ENCODE results near the gene REM2. TPM values are rescaled to one million over a fixed set of nuclear protein-coding genes. Genes with fewer than 3 reads are reported as not detected.

REM2 gene
- total RNA-seq, 1 donor from 2014 or later: not detected

- DNase-seq (no peak), ATAC-seq (ENCODE audit: poor library complexity) (no peak)
- intact Hi-C loops (cut with DNase I): no loop called here
Measured at GRCh38 chr14:22915886-22916521, 33.0 kb downstream of the REM2 start.

GRCh38 chr14:22918804-22919600 is 36.0 kb downstream of the REM2 start, which contains the start of gene RBM23:
Gene RBM23, minus strand, starts transcription at chr14:22919149.
- intact Hi-C loops (cut with DNase I): no loop called here
- DNase-seq: peak; percentile 100
- ATAC-seq (ENCODE audit: poor library complexity): peak; percentile 90

GRCh38 chr14:22919601-22919921 is 36.5 kb downstream of the REM2 start:
- intact Hi-C loops (cut with DNase I): no loop called here
- DNase-seq (no peak), ATAC-seq (ENCODE audit: poor library complexity) (no peak)

GRCh38 chr14:22920697-22921096 is 37.7 kb downstream of the REM2 start:
- peak; percentile 35 for ATAC-seq (ENCODE audit: poor library complexity)
- DNase-seq: peak; percentile 65
- intact Hi-C loops (cut with DNase I): no loop called here

- ATAC-seq (ENCODE audit: poor library complexity) (no peak), DNase-seq (no peak)
- intact Hi-C loops (cut with DNase I): no loop called here
Measured at GRCh38 chr14:22922294-22922693, 39.3 kb downstream of the REM2 start.

GRCh38 chr14:22923746-22924145 is 40.7 kb downstream of the REM2 start:
- ATAC-seq (ENCODE audit: poor library complexity) (no peak), DNase-seq (no peak)
- intact Hi-C loops (cut with DNase I): no loop called here

- ATAC-seq (ENCODE audit: poor library complexity) (no peak), DNase-seq (no peak)
- intact Hi-C loops (cut with DNase I): no loop called here
Measured at GRCh38 chr14:22925513-22925912, 42.5 kb downstream of the REM2 start.

- intact Hi-C loops (cut with DNase I): no loop called here
- DNase-seq (no peak), ATAC-seq (ENCODE audit: poor library complexity) (no peak)
Measured at GRCh38 chr14:22926316-22926715, 43.3 kb downstream of the REM2 start.

- DNase-seq: no peak
- no peak for ATAC-seq (ENCODE audit: poor library complexity)
- intact Hi-C loops (cut with DNase I): no loop called here
Measured at GRCh38 chr14:22928237-22929103, 45.4 kb downstream of the REM2 start.

- intact Hi-C loops (cut with DNase I): no loop called here
- ATAC-seq (ENCODE audit: poor library complexity): peak; percentile 96
Measured at GRCh38 chr14:22929104-22929960, 46.3 kb downstream of the REM2 start, which contains the start of gene PRMT5. Gene PRMT5, minus strand, starts transcription at chr14:22929376. Its CDS starts 15 bp downstream, at chr14:22929361.

GRCh38 chr14:22929961-22930364 is 46.9 kb downstream of the REM2 start:
- DNase-seq: no peak
- intact Hi-C loops (cut with DNase I): no loop called here
- peak; percentile 9 for ATAC-seq (ENCODE audit: poor library complexity)

More at GRCh38 chr14:22929104-22929960, 46.3 kb downstream of the REM2 start, which contains the start of gene PRMT5:
- peak; percentile 99 for DNase-seq

- no peak for DNase-seq
- intact Hi-C loops (cut with DNase I): no loop called here
- no peak for ATAC-seq (ENCODE audit: poor library complexity)
Measured at GRCh38 chr14:22932146-22932545, 49.1 kb downstream of the REM2 start.

GRCh38 chr14:22935156-22935555 is 52.1 kb downstream of the REM2 start:
- intact Hi-C loops (cut with DNase I): no loop called here
- ATAC-seq (ENCODE audit: poor library complexity): no peak
- no peak for DNase-seq

Other genes with a start within 250 kb of the REM2 start
- gene OR6J1, start 238.9 kb upstream of the REM2 start, total RNA-seq: not detected
- 164 TPM for gene OXA1L, start 116.5 kb upstream of the REM2 start, total RNA-seq
- gene SLC7A7, start 67.8 kb upstream of the REM2 start, total RNA-seq: 4.6 TPM
- 110 TPM for gene MRPL52, start 53.3 kb upstream of the REM2 start, total RNA-seq
- 22.5 TPM for gene MMP14, start 46.6 kb upstream of the REM2 start, total RNA-seq
- gene LRP10, start 11.5 kb upstream of the REM2 start, total RNA-seq: 50.8 TPM
- gene RBM23, start 35.9 kb downstream of the REM2 start, total RNA-seq: 37.8 TPM
- gene PRMT5, start 46.2 kb downstream of the REM2 start, total RNA-seq: 50.2 TPM
- 16.4 TPM for gene HAUS4, start 73.9 kb downstream of the REM2 start, total RNA-seq
- 10.9 TPM for gene AJUBA, start 99.3 kb downstream of the REM2 start, total RNA-seq
- 5.5 TPM for gene C14orf93, start 126.9 kb downstream of the REM2 start, total RNA-seq
- 129 TPM for gene PSMB5, start 151.7 kb downstream of the REM2 start, total RNA-seq
- not detected for gene PSMB11, start 159.0 kb downstream of the REM2 start, total RNA-seq
- 1.6 TPM for gene CDH24, start 174.3 kb downstream of the REM2 start, total RNA-seq
- gene ACIN1, start 211.9 kb downstream of the REM2 start, total RNA-seq: 65.8 TPM
- gene C14orf119, start 212.3 kb downstream of the REM2 start, total RNA-seq: 20.6 TPM
- gene CIROP, start 221.8 kb downstream of the REM2 start, total RNA-seq: not detected
- not detected for gene CEBPE, start 236.0 kb downstream of the REM2 start, total RNA-seq